Measurements from ENCODE around the gene MYLK4.

Gene MYLK4

DNA sequence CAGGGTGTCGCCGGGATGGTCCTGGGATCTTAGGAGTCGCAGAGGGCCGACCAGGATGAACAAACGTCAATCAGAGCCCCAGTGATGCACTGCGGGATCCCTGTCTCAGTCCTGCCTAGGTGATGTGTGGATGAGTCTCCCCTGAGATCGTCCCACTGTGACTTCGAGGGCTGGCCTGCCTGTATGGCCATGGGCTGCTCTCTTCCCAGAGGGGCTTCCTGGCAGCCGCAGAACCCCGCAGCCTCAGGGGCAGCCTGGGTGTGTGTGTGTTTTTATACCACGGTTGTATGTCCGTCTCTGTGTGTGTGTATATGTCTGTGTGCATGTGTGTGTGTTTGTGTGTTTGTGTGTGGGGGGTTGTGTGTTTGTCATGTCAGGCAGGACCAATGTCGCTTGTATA, 111.6 kb downstream of the MYLK4 start:
- Histone ChIP-seq H3K4me1 (ENCODE audit: low read depth, poor library complexity, severe bottlenecking) (peaks cover 16% of the 10 kb centered on the region), H3K9ac (no peak overlapping the region), H3K4me3 (IDR thresholded peaks at IDR 0.05; ENCODE audit: insufficient read depth, low read depth, low read length) (no peak overlapping the region), H3K79me2 (ENCODE audit: insufficient read depth, low read depth) (no peaks in the 10 kb centered on the region), H3K4me2 (no peak overlapping the region), H3K27me3 (ENCODE audit: insufficient read depth, low read depth) (peaks cover 5% of the 10 kb centered on the region; the same call in 1 of the 2 replicates), H3K27ac (no peak overlapping the region), H3K36me3 (ENCODE audit: insufficient read depth) (no peaks in the 10 kb centered on the region), H4K20me1 (ENCODE audit: insufficient read depth) (no peaks in the 10 kb centered on the region), H2AFZ (ENCODE audit: low read depth) (no peak overlapping the region)
- TF ChIP-seq, protein P1, sequence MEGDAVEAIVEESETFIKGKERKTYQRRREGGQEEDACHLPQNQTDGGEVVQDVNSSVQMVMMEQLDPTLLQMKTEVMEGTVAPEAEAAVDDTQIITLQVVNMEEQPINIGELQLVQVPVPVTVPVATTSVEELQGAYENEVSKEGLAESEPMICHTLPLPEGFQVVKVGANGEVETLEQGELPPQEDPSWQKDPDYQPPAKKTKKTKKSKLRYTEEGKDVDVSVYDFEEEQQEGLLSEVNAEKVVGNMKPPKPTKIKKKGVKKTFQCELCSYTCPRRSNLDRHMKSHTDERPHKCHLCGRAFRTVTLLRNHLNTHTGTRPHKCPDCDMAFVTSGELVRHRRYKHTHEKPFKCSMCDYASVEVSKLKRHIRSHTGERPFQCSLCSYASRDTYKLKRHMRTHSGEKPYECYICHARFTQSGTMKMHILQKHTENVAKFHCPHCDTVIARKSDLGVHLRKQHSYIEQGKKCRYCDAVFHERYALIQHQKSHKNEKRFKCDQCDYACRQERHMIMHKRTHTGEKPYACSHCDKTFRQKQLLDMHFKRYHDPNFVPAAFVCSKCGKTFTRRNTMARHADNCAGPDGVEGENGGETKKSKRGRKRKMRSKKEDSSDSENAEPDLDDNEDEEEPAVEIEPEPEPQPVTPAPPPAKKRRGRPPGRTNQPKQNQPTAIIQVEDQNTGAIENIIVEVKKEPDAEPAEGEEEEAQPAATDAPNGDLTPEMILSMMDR (conservative IDR thresholded peaks at IDR 0.05; ENCODE audit: low read depth, low read length) = no peak

DNA sequence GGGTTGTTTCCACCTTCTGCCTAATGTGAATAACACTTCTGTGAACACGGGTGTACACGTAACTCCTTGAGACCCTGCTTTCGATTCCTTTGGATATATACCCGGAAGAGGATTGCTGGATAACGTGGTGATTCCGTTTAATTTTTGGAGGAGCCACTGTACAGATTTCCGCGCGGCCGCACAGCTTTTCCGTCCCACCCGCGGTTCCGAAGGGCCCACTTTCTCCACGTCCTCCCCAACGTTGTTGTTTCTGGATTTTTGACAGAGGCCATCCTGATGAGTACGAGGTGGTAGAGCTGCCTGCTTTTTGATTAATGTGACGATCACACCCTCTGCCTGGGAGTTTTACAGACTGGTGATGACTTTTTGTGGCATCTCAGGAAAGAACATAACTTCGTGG, 114.0 kb downstream of the MYLK4 start:
- Histone ChIP-seq H3K4me3 (IDR thresholded peaks at IDR 0.05; ENCODE audit: insufficient read depth, low read depth, low read length) (no peak overlapping the region), H3K4me2 (no peak overlapping the region), H3K9ac (no peak overlapping the region), H2AFZ (ENCODE audit: low read depth) (no peak overlapping the region), H3K79me2 (ENCODE audit: insufficient read depth, low read depth) (no peaks in the 10 kb centered on the region), H3K36me3 (ENCODE audit: insufficient read depth) (no peaks in the 10 kb centered on the region), H3K4me1 (ENCODE audit: low read depth, poor library complexity, severe bottlenecking) (peaks cover 16% of the 10 kb centered on the region), H3K27me3 (ENCODE audit: insufficient read depth, low read depth) (peaks cover 5% of the 10 kb centered on the region; the same call in 1 of the 2 replicates), H3K27ac (no peak overlapping the region), H4K20me1 (ENCODE audit: insufficient read depth) (no peaks in the 10 kb centered on the region)
- TF ChIP-seq, protein P1 (conservative IDR thresholded peaks at IDR 0.05; ENCODE audit: low read depth, low read length) = no peak

DNA sequence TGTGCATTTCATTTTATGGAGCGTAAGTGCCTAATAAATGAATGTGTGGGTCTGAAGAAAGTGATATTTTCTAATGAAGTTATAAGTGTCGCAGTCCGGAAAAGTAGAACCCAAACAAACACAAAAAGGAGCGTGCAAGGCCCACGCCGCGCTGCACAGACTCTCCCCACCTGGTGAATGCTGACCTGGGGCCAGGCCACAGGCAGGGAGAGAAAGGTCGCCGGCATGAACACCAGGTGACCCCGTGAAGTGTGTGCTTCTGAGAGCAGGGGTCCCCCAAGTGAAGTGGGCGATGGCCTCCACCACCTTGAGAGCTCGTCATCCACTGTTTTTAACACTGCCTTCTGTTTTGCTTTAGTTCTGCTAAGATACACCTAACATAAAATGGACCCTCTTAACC, 114.8 kb downstream of the MYLK4 start:
- no peak overlapping the region for H3K4me2 ChIP-seq
- no peaks in the 10 kb centered on the region for H4K20me1 ChIP-seq (ENCODE audit: insufficient read depth)
- H3K4me3 ChIP-seq (IDR thresholded peaks at IDR 0.05; ENCODE audit: insufficient read depth, low read depth, low read length) = no peak overlapping the region
- H3K36me3 ChIP-seq (ENCODE audit: insufficient read depth) = no peaks in the 10 kb centered on the region
- H3K4me1 ChIP-seq (ENCODE audit: low read depth, poor library complexity, severe bottlenecking) = peaks cover 9% of the 10 kb centered on the region
- peaks cover 5% of the 10 kb centered on the region; the same call in 1 of the 2 replicates for H3K27me3 ChIP-seq (ENCODE audit: insufficient read depth, low read depth)
- no peak overlapping the region for H3K27ac ChIP-seq
- TF ChIP-seq, protein P1 (conservative IDR thresholded peaks at IDR 0.05; ENCODE audit: low read depth, low read length) = no peak
- no peaks in the 10 kb centered on the region for H3K79me2 ChIP-seq (ENCODE audit: insufficient read depth, low read depth)
- no peak overlapping the region for H3K9ac ChIP-seq
- H2AFZ ChIP-seq (ENCODE audit: low read depth) = no peak overlapping the region

DNA sequence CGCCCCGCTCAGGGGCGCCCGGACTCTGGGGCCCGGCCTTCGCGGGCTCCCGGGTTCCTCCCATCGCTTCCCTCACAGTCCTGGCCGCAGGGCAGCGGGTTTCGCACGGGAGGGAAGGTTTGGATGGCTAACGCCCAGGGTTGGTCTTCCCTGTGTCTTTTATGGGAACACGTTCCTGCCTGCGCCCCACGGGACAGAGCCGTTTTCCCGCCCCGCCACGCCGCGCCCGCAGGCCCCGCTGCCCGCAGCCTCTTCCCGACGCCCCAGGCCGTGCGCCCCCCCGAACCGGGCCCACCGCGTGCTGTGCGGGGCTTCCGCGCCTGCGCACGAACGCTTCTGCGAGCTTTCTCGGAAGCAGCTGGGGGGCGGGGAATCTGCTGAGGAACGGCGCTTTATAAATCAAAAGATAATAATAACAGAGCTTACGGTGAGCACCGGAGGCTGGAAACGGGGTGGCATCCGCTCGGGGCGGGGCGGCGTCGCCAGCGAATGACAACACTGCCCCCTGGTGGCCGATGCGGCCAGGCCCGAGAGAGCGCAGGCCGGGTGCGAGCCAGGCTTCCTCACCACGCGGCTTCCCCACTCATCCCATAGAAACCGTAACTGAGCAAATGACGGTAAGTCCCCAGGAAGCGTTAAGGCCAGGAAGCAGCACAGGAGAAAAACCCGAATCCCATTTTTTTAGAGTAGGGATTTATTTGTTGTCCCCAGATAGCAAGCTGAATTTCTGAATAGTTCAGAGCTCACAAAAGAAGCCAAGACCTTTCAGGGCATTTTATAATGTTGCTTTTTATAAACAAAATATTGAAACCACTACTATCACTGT, 116.4 kb downstream of the MYLK4 start:
- Histone ChIP-seq H3K4me1 (ENCODE audit: low read depth, poor library complexity, severe bottlenecking) (peaks cover 5% of the 10 kb centered on the region), H3K79me2 (ENCODE audit: insufficient read depth, low read depth) (no peaks in the 10 kb centered on the region), H3K9ac (no peak overlapping the region; the same call in 1 of the 2 replicates), H3K27me3 (ENCODE audit: insufficient read depth, low read depth) (no peaks in the 10 kb centered on the region), H3K27ac (no peak overlapping the region), H3K36me3 (ENCODE audit: insufficient read depth) (no peaks in the 10 kb centered on the region), H3K4me2 (peak overlapping the region; percentile 56), H2AFZ (ENCODE audit: low read depth) (peak overlapping the region; percentile 58; the same call in 1 of the 2 replicates), H3K4me3 (IDR thresholded peaks at IDR 0.05; ENCODE audit: insufficient read depth, low read depth, low read length) (no peak overlapping the region), H4K20me1 (ENCODE audit: insufficient read depth) (no peaks in the 10 kb centered on the region)
- TF ChIP-seq, protein P1 (conservative IDR thresholded peaks at IDR 0.05; ENCODE audit: low read depth, low read length) = peak; percentile 86

Measured in KMS-11 (cell line).